Testis (tissue), 3 donors: Measurements from ENCODE around the gene NTMT2. TPM values are rescaled to one million over a fixed set of nuclear protein-coding genes. Genes with fewer than 3 reads are reported as not detected.
"Not testable (repeated sequence)": the region's sequence is repeated elsewhere in the genome, so short reads cannot be mapped to it uniquely, and the experiment has no call there.

Experiments
- DNase-seq: peaks from one replicate; pipeline ENCODE4 v3.0.0-alpha.2; 2019
- H3K27ac ChIP-seq, 2 donors: fragments of 200-600 bp; sonication (generic); one replicate each; pipeline ENCODE4 v1.5.1; 2019
- H3K27me3 ChIP-seq: fragments of 200-600 bp; sonication (generic); one replicate; pipeline ENCODE4 v1.5.1; 2019
- H3K36me3 ChIP-seq: fragments of 200-600 bp; sonication (generic); one replicate; pipeline ENCODE4 v1.5.1; 2017; ENCODE audit warnings: low read depth; ENCODE audit errors: missing control alignments
- H3K4me1 ChIP-seq: fragments of 200-600 bp; sonication (generic); one replicate; pipeline ENCODE4 v1.5.1; 2019
- H3K4me3 ChIP-seq, 2 donors: fragments of 200-600 bp; sonication (generic); one replicate each; pipeline ENCODE4 v1.5.1; 2017 to 2019
- H3K9me3 ChIP-seq: fragments of 200-600 bp; sonication (generic); one replicate; pipeline ENCODE4 v1.5.1; 2017
- CTCF ChIP-seq, 3 experiments: fragments of 450-650 bp in 2 of 3; fragments of 200-600 bp in 1 of 3; sonication (generic) in 1 of 3; IDR thresholded peaks; one replicate each; pipeline ENCODE4 v1.5.1; 2016 to 2019; ENCODE audit warnings: antibody characterized with exemption in 3 of 3, mild to moderate bottlenecking in 2 of 3, moderate library complexity in 1 of 3
- POLR2A ChIP-seq: fragments of 450-650 bp; IDR thresholded peaks from one replicate; pipeline ENCODE4 v1.6.1; 2017; ENCODE audit warnings: antibody characterized with exemption, mild to moderate bottlenecking, moderate library complexity
- WGBS, 2 donors: methylation state at CpG; one replicate each; pipeline ENCODE4 v1.1.5; 2018; 5-methylcytosine and 5-hydroxymethylcytosine counted together
- intact Hi-C: fragments of 100-400 bp; cut with DNase I; formaldehyde crosslinking; loops from one replicate; pipeline ENCODE4 v1.15.1; 2023; ENCODE audit warnings: low total_unique reads
- polyA plus RNA-seq: library from polyadenylated mRNA; stranded (reverse); fragments of 350-450 nt; fragmentation: Illumina TruSeq; extraction: RNeasy Lipid Tissue Mini Kit (QIAGEN cat#74804); gene quantifications from one replicate; pipeline ENCODE4 v1.2.3, GENCODE V29; 2014; ENCODE audit warnings: low read depth, low replicate concordance; ENCODE audit not compliant: insufficient read depth
- total RNA-seq, 2 donors: library from RNA; depleted of rRNA; stranded (reverse); fragments of >200 nt; gene quantifications; one replicate each; pipeline ENCODE4 v1.2.3, GENCODE V29; 2016

NTMT2 gene
- total and polyA plus RNA-seq, 3 donors from 2014 or later, result 1.8 TPM; not detected in 2

DNA sequence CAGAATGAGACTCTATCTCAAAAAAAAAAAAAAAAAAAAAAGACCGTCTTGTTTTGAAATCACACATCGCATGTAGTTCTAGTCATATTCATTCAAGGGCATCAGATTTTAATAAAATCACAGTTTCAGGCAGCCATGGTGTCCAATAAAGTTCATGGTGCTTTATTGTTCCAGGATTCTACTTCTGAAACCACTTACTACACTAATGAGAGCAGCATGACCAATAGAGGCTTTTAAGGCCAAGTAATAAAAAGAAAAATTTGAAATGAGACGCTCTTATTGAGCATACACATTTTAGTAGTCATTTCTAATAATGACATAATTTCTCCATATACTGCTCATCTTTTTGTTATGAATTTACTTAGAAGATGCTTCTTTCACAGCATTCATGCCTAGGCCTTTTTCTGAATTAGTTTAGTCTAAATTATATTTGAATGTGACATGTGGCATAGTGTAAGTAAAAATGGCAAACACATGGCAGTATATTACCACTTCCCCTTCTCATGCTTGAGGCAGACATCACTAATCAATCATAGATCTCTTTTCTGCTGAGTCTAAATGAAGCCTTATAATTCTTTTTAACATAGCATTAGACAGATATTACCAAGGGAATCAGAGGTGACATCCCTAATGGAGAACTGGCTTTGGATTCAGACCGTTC lies 18.5 kb downstream of the NTMT2 start:
- Histone ChIP-seq H3K36me3 (no peaks in the 10 kb centered on the region), H3K4me3 (no peak overlapping the region), H3K9me3 (no peaks in the 10 kb centered on the region), H3K4me1 (peaks cover 13% of the 10 kb centered on the region), H3K27ac (no peak overlapping the region), H3K27me3 (no peaks in the 10 kb centered on the region)
- TF ChIP-seq CTCF (IDR thresholded peaks at IDR 0.05) (no peak), POLR2A (no peak)
- no peak for DNase-seq
- intact Hi-C loops, result no loop called here
- 84 to 85% methylated on average over 4 of the region's 4 CpGs for WGBS, 2 donors

GRCh38 chr1:170166518-170167180 lies 20.9 kb downstream of the NTMT2 start:
- H3K27ac ChIP-seq, result no peak overlapping the region
- DNase-seq, result no peak
- 83 to 92% methylated on average over 7 of the region's 7 CpGs for WGBS, 2 donors
- no peaks in the 10 kb centered on the region for H3K9me3 ChIP-seq
- no peaks in the 10 kb centered on the region for H3K36me3 ChIP-seq
- intact Hi-C loops, result no loop called here
- no peaks in the 10 kb centered on the region for H3K27me3 ChIP-seq
- TF ChIP-seq CTCF (IDR thresholded peaks at IDR 0.05), result no peak
- no peak for TF ChIP-seq POLR2A
- H3K4me3 ChIP-seq, result no peak overlapping the region
- peaks cover 13% of the 10 kb centered on the region for H3K4me1 ChIP-seq

GRCh38 chr1:170168265-170168664 lies 22.5 kb downstream of the NTMT2 start:
- no peak for DNase-seq
- H3K4me3 ChIP-seq, result no peak overlapping the region
- intact Hi-C loops, result no loop called here
- H3K27ac ChIP-seq, result no peak overlapping the region
- H3K27me3 ChIP-seq, result no peaks in the 10 kb centered on the region
- WGBS, 2 donors, result 60 to 71% methylated on average over 1 of the region's 1 CpG
- no peaks in the 10 kb centered on the region for H3K36me3 ChIP-seq
- peaks cover under 1% of the 10 kb centered on the region for H3K4me1 ChIP-seq
- no peak for TF ChIP-seq CTCF (IDR thresholded peaks at IDR 0.05)
- TF ChIP-seq POLR2A, result no peak
- no peaks in the 10 kb centered on the region for H3K9me3 ChIP-seq

DNA sequence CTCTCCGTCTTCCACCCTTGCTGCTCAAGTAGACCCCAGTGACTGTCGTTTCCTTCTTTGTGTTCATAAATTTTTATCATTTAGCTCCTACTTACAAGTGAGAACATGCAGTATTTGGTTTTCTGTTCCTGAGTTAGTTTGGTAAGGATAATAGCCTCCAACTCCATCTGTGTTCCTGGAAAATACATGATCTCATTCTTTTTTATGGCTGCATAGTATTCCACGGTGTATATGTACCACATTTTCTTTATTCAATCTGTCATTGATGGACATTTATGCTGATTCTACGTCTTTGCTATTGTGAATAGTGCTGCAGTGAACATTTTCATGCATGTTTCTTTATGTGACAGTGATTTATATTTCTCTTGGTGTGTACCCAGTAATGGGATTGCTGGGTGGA lies 24.8 kb downstream of the NTMT2 start:
- H3K9me3 ChIP-seq, H3K27me3 ChIP-seq, H3K4me1 ChIP-seq, DNase-seq, intact Hi-C loops, H3K27ac ChIP-seq, H3K4me3 ChIP-seq, H3K36me3 ChIP-seq: not testable (repeated sequence)
- 94 to 97% methylated on average over 4 of the region's 4 CpGs for WGBS, 2 donors

DNA sequence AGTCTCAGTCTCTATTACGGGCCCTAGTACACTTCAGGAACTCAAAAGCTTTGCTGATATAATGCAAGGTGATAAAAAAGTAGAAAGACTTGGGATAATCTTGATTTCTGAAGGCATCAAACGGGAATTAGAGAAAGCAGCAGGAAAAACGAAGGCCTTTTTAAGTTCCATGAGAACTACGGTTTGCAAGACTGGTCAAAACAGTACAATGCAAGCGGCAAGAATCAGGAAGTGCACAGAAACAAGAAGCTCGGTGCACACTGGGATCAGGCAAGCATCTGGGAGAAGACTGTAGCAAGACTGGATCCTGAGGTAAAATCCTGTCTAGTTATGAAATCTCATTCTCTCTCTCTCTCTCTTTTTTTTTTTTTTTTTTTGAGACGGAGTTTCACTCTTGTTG lies 28.6 kb downstream of the NTMT2 start:
- H3K9me3 ChIP-seq, result no peaks in the 10 kb centered on the region
- no peaks in the 10 kb centered on the region for H3K36me3 ChIP-seq
- no peak for TF ChIP-seq CTCF (IDR thresholded peaks at IDR 0.05)
- no peak for TF ChIP-seq POLR2A
- peak; percentile 16 for DNase-seq
- H3K27me3 ChIP-seq, result no peaks in the 10 kb centered on the region
- intact Hi-C loops, result no loop called here
- H3K4me1 ChIP-seq, result no peaks in the 10 kb centered on the region
- peak overlapping the region; percentile 17 to 29 for H3K4me3 ChIP-seq
- 59 to 75% methylated on average over 7 of the region's 7 CpGs for WGBS, 2 donors
- H3K27ac ChIP-seq, result no peak overlapping the region
